Panc1 (cell line): ENCODE results near the gene SUPT3H. TPM values are rescaled to one million over a fixed set of nuclear protein-coding genes. Genes with fewer than 3 reads are reported as not detected.

Experiments
- ATAC-seq: fragments of 200-7000 bp; cut with Tn5 transposase; 2 replicates; pipeline ENCODE4 v1.9.1; 2020; ENCODE audit warnings: mild to moderate bottlenecking, moderate library complexity
- BruUV-seq: library from RNA; stranded (reverse); fragments of 400-500 nt; replicated peaks from 2 replicates; lab custom pipeline; 2021; lab: Mats Ljungman, UMichigan
- CTCF ChIA-PET: fragments of 300-600 bp; sonication (Branson Sonifier 250); formaldehyde crosslinking; loops from one replicate; lab custom pipeline; 2022; ENCODE audit warnings: antibody characterized with exemption; lab: Charles Lee
- POLR2A ChIA-PET: fragments of 300-600 bp; sonication (Branson Sonifier 250); formaldehyde crosslinking; loops from one replicate; lab custom pipeline; 2022; ENCODE audit warnings: antibody characterized with exemption; lab: Charles Lee
- DNase-seq: peaks from one replicate; pipeline ENCODE4 v3.0.0-alpha.2; 2010; ENCODE audit warnings: low read depth, low spot score
- H3K27ac ChIP-seq: 2 replicates; pipeline ENCODE4 v1.5.1; 2011; ENCODE audit warnings: mild to moderate bottlenecking, low read length, inconsistent platforms
- H3K27me3 ChIP-seq: fragments of 200-500 bp; sonication (Bioruptor generic); 2 replicates; pipeline ENCODE4 v1.6.0; 2014; ENCODE audit warnings: low read length, inconsistent platforms; ENCODE audit not compliant: control insufficient read depth, insufficient read depth
- H3K36me3 ChIP-seq: fragments of 200-500 bp; sonication (Bioruptor generic); 2 replicates; pipeline ENCODE4 v1.5.1; 2014; ENCODE audit warnings: inconsistent platforms, mild to moderate bottlenecking, low read length, moderate library complexity; ENCODE audit not compliant: control insufficient read depth, insufficient read depth
- H3K4me1 ChIP-seq: 2 replicates; pipeline ENCODE4 v1.5.1; 2011; ENCODE audit warnings: inconsistent platforms, mild to moderate bottlenecking, low read length, moderate library complexity; ENCODE audit not compliant: control insufficient read depth, insufficient read depth
- H3K4me3 ChIP-seq, 2 experiments: 2 replicates each; pipeline ENCODE4 v1.5.1; 2011 to 2012; ENCODE audit warnings: low read depth in 2 of 2, low read length in 2 of 2, mild to moderate bottlenecking in 2 of 2, inconsistent platforms in 1 of 2, moderate library complexity in 1 of 2
- H3K9me3 ChIP-seq: fragments of 200-500 bp; sonication (Bioruptor generic); 2 replicates; pipeline ENCODE4 v1.5.1; 2014; ENCODE audit warnings: low read depth, mild to moderate bottlenecking, inconsistent platforms, low read length, moderate library complexity; ENCODE audit not compliant: control insufficient read depth, insufficient read depth
- CTCF ChIP-seq: fragments of 450-650 bp; IDR thresholded peaks from 2 replicates; pipeline ENCODE4 v1.5.1; 2017; ENCODE audit warnings: mild to moderate bottlenecking
- POLR2AphosphoS5 ChIP-seq: IDR thresholded peaks from 2 replicates; pipeline ENCODE4 v1.6.1; 2012; ENCODE audit warnings: mild to moderate bottlenecking, low read depth, low read length, moderate library complexity
- REST ChIP-seq, 2 experiments: IDR thresholded peaks; 2 replicates each; pipeline ENCODE4 v1.6.1; 2011 to 2012; ENCODE audit warnings: low read depth in 2 of 2, control low read depth in 1 of 2, low read length in 1 of 2, mild to moderate bottlenecking in 1 of 2, moderate library complexity in 1 of 2; ENCODE audit not compliant: insufficient read depth in 1 of 2
- SIN3A ChIP-seq: IDR thresholded peaks from 2 replicates; pipeline ENCODE4 v1.6.1; 2012; ENCODE audit warnings: low read depth, mild to moderate bottlenecking, low read length, moderate library complexity, borderline replicate concordance; ENCODE audit not compliant: insufficient read depth
- TCF7L2 ChIP-seq: IDR thresholded peaks from 2 replicates; pipeline ENCODE4 v1.6.1; 2011; ENCODE audit warnings: mild to moderate bottlenecking, low read depth, low read length, inconsistent platforms
- in situ Hi-C: cut with HindIII; loops from 2 replicates; pipeline ENCODE4 v1.10.0; 2016; ENCODE audit warnings: low sequenced_read_pairs, low pct_unique_long_range_greater_than_20kb
- intact Hi-C: fragments of 100-400 bp; cut with micrococcal nuclease; formaldehyde crosslinking; loops from one replicate; pipeline ENCODE4 v1.10.0; 2022; ENCODE audit not compliant: unreplicated experiment
- total RNA-seq: library from RNA; stranded (reverse); gene quantifications from one replicate; pipeline ENCODE4 v1.2.1, GENCODE V29; 2021; ENCODE audit not compliant: unreplicated experiment

The SUPT3H gene
- total RNA-seq, 1 experiment from 2014 or later: 11.0 TPM

- in situ Hi-C loops: no loop called here
- DNase-seq (no peak), ATAC-seq (no peak)
- Histone ChIP-seq H3K27me3 (no peaks in the 10 kb centered on the region), H3K9me3 (no peaks in the 10 kb centered on the region), H3K27ac (no peak overlapping the region), H3K36me3 (no peaks in the 10 kb centered on the region), H3K4me3 (no peak overlapping the region), H3K4me1 (no peaks in the 10 kb centered on the region)
- ChIA-PET CTCF (no interaction called here), POLR2A (no interaction called here)
- intact Hi-C loops: no loop called here
- BruUV-seq: no TSS peak
- TF ChIP-seq POLR2AphosphoS5: no peak
- no peak for TF ChIP-seq TCF7L2
- TF ChIP-seq SIN3A: no peak
- no peak for TF ChIP-seq CTCF
- TF ChIP-seq REST (IDR thresholded peaks at IDR 0.05; ENCODE audit: insufficient read depth in 1 of 2, low read depth in 2 of 2, low read length in 1 of 2): no peak
Measured at GRCh38 chr6:45175272-45175671, 202.5 kb downstream of the SUPT3H start.

- Histone ChIP-seq H3K4me1 (no peaks in the 10 kb centered on the region), H3K27me3 (no peaks in the 10 kb centered on the region), H3K4me3 (no peak overlapping the region), H3K36me3 (no peaks in the 10 kb centered on the region), H3K9me3 (no peaks in the 10 kb centered on the region), H3K27ac (no peak overlapping the region)
- POLR2A ChIA-PET: no interaction called here
- no peak for ATAC-seq
- CTCF ChIA-PET: no interaction called here
- intact Hi-C loops: no loop called here
- in situ Hi-C loops: no loop called here
- TF ChIP-seq REST (IDR thresholded peaks at IDR 0.05; ENCODE audit: insufficient read depth in 1 of 2, low read depth in 2 of 2, low read length in 1 of 2): no peak
- BruUV-seq: TSS peak; percentile 41
- DNase-seq: no peak
Measured at GRCh38 chr6:45174045-45174444, 203.7 kb downstream of the SUPT3H start.
